SK-N-SH treated with all-trans-retinoic acid at 6 μM for 48 hours (cell line): ENCODE data around the gene RNASE8.

Source experiments
- ATAC-seq: fragments of 200-7000 bp; cut with Tn5 transposase; 3 replicates; pipeline ENCODE4 v1.9.1; 2020; ENCODE audit warnings: mild to moderate bottlenecking, moderate library complexity
- BACH2 ChIP-seq: fragments of 250-450 bp; sonication (Bioruptor Pico); IDR thresholded peaks from 2 replicates; pipeline ENCODE4 v1.9.0; 2021; ENCODE audit warnings: mild to moderate bottlenecking, borderline replicate concordance
- CSDC2 ChIP-seq: fragments of 250-450 bp; sonication (Bioruptor Pico); IDR thresholded peaks from 2 replicates; pipeline ENCODE4 v1.5.0; 2020; ENCODE audit warnings: mild to moderate bottlenecking, moderate library complexity
- ESRRG ChIP-seq: fragments of 250-450 bp; sonication (Bioruptor Pico); IDR thresholded peaks from 2 replicates; pipeline ENCODE4 v1.6.1; 2021; ENCODE audit warnings: mild to moderate bottlenecking
- GLIS3 ChIP-seq: fragments of 250-450 bp; sonication (Bioruptor Pico); IDR thresholded peaks from 2 replicates; pipeline ENCODE4 v1.5.0; 2020; ENCODE audit warnings: mild to moderate bottlenecking, moderate library complexity
- OSR1 ChIP-seq: fragments of 250-450 bp; sonication (Bioruptor Pico); IDR thresholded peaks from 2 replicates; pipeline ENCODE4 v1.8.0; 2022; ENCODE audit warnings: moderate library complexity, mild to moderate bottlenecking, inconsistent platforms
- PPARA ChIP-seq: fragments of 250-450 bp; sonication (Bioruptor Pico); IDR thresholded peaks from 2 replicates; pipeline ENCODE4 v1.5.0; 2020; ENCODE audit warnings: mild to moderate bottlenecking, borderline replicate concordance
- RARB ChIP-seq: fragments of 250-450 bp; sonication (Bioruptor Pico); IDR thresholded peaks from 2 replicates; pipeline ENCODE4 v1.8.0; 2021; ENCODE audit warnings: mild to moderate bottlenecking, moderate library complexity
- SNAI2 ChIP-seq: fragments of 250-450 bp; sonication (Bioruptor Pico); IDR thresholded peaks from 2 replicates; pipeline ENCODE4 v1.5.0; 2020; ENCODE audit warnings: mild to moderate bottlenecking, moderate library complexity
- TCF4 ChIP-seq: fragments of 250-450 bp; sonication (Bioruptor Pico); IDR thresholded peaks from 2 replicates; pipeline ENCODE4 v1.8.0; 2021; ENCODE audit warnings: mild to moderate bottlenecking, moderate library complexity, borderline replicate concordance
- TOX ChIP-seq: fragments of 250-450 bp; sonication (Bioruptor Pico); IDR thresholded peaks from 2 replicates; pipeline ENCODE4 v1.8.0; 2021; ENCODE audit warnings: mild to moderate bottlenecking, moderate library complexity, borderline replicate concordance
- ZC3H10 ChIP-seq: fragments of 250-450 bp; sonication (Bioruptor Pico); IDR thresholded peaks from 2 replicates; pipeline ENCODE4 v1.5.1; 2021; ENCODE audit warnings: mild to moderate bottlenecking, moderate library complexity
- ZFP3 ChIP-seq: fragments of 250-450 bp; sonication (Bioruptor Pico); IDR thresholded peaks from 2 replicates; pipeline ENCODE4 v1.5.0; 2020; ENCODE audit warnings: mild to moderate bottlenecking, moderate library complexity
- ZFP30 ChIP-seq: fragments of 450-650 bp; formaldehyde crosslinking; IDR thresholded peaks from 2 replicates; pipeline ENCODE4 v1.5.0; 2022; ENCODE audit warnings: mild to moderate bottlenecking, moderate library complexity
- ZNF70 ChIP-seq: fragments of 450-650 bp; formaldehyde crosslinking; IDR thresholded peaks from 2 replicates; pipeline ENCODE4 v1.5.0; 2020; ENCODE audit warnings: mild to moderate bottlenecking, moderate library complexity
- ZNF8 ChIP-seq: fragments of 450-650 bp; formaldehyde crosslinking; IDR thresholded peaks from 2 replicates; pipeline ENCODE4 v1.5.0; 2020; ENCODE audit warnings: mild to moderate bottlenecking, moderate library complexity
- TF ChIP-seq, protein P1 (sequence below): fragments of 250-450 bp; sonication (Bioruptor Pico); IDR thresholded peaks from 2 replicates; pipeline ENCODE4 v1.5.1; 2021; ENCODE audit warnings: mild to moderate bottlenecking, moderate library complexity
- TF ChIP-seq, protein P2 (sequence below): fragments of 250-450 bp; sonication (Bioruptor Pico); IDR thresholded peaks from 2 replicates; pipeline ENCODE4 v1.5.0; 2020; ENCODE audit warnings: mild to moderate bottlenecking, moderate library complexity
- TF ChIP-seq, protein P3 (sequence below): fragments of 250-450 bp; sonication (Bioruptor Pico); IDR thresholded peaks from 2 replicates; pipeline ENCODE4 v1.5.1; 2020; ENCODE audit warnings: low read depth, mild to moderate bottlenecking, moderate library complexity
- TF ChIP-seq, protein P4 (sequence below): fragments of 250-450 bp; sonication (Bioruptor Pico); IDR thresholded peaks from 2 replicates; pipeline ENCODE4 v1.8.0; 2021; ENCODE audit warnings: low read depth, mild to moderate bottlenecking, moderate library complexity, borderline replicate concordance
- TF ChIP-seq, protein P5 (sequence below): fragments of 250-450 bp; sonication (Bioruptor Pico); IDR thresholded peaks from 2 replicates; pipeline ENCODE4 v1.8.0; 2020; ENCODE audit warnings: mild to moderate bottlenecking, moderate library complexity, borderline replicate concordance

RNASE8 gene

DNA sequence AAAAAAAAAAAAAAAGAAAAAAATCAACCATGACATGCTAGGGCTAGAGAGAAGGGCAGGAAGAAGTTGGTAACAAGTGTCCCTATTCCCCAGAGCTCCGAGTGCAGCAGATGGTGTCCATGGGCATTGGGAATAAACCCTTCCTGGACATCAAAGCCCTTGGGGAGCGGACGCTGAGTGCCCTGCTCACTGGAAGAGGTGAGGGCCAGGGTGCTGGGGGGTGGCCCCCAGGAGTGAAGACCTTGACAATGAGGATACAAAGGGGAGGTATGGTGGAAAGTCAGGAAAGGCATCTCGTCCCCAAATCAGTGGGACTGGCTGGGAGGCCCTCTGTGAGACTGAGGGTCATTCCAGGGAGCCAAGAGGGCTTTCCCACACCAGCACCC, 29.3 kb downstream of the RNASE8 start:
- ATAC-seq, result no peak
- TF ChIP-seq OSR1 (CRISPR knock-in tag) (no peak), ZNF70 (CRISPR knock-in tag) (no peak), ESRRG (CRISPR knock-in tag) (no peak), RARB (CRISPR knock-in tag) (no peak), BACH2 (CRISPR knock-in tag) (no peak), ZC3H10 (no peak), CSDC2 (CRISPR knock-in tag) (no peak), TOX (CRISPR knock-in tag) (no peak), PPARA (CRISPR knock-in tag) (no peak), ZNF8 (CRISPR knock-in tag) (no peak), TCF4 (no peak), SNAI2 (CRISPR knock-in tag) (no peak), GLIS3 (CRISPR knock-in tag) (no peak), ZFP3 (CRISPR knock-in tag) (no peak), ZFP30 (CRISPR knock-in tag) (no peak)
- TF ChIP-seq, protein P1, sequence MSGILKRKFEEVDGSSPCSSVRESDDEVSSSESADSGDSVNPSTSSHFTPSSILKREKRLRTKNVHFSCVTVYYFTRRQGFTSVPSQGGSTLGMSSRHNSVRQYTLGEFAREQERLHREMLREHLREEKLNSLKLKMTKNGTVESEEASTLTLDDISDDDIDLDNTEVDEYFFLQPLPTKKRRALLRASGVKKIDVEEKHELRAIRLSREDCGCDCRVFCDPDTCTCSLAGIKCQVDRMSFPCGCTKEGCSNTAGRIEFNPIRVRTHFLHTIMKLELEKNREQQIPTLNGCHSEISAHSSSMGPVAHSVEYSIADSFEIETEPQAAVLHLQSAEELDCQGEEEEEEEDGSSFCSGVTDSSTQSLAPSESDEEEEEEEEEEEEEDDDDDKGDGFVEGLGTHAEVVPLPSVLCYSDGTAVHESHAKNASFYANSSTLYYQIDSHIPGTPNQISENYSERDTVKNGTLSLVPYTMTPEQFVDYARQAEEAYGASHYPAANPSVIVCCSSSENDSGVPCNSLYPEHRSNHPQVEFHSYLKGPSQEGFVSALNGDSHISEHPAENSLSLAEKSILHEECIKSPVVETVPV (CRISPR knock-in tag), result no peak
- TF ChIP-seq, protein P2, sequence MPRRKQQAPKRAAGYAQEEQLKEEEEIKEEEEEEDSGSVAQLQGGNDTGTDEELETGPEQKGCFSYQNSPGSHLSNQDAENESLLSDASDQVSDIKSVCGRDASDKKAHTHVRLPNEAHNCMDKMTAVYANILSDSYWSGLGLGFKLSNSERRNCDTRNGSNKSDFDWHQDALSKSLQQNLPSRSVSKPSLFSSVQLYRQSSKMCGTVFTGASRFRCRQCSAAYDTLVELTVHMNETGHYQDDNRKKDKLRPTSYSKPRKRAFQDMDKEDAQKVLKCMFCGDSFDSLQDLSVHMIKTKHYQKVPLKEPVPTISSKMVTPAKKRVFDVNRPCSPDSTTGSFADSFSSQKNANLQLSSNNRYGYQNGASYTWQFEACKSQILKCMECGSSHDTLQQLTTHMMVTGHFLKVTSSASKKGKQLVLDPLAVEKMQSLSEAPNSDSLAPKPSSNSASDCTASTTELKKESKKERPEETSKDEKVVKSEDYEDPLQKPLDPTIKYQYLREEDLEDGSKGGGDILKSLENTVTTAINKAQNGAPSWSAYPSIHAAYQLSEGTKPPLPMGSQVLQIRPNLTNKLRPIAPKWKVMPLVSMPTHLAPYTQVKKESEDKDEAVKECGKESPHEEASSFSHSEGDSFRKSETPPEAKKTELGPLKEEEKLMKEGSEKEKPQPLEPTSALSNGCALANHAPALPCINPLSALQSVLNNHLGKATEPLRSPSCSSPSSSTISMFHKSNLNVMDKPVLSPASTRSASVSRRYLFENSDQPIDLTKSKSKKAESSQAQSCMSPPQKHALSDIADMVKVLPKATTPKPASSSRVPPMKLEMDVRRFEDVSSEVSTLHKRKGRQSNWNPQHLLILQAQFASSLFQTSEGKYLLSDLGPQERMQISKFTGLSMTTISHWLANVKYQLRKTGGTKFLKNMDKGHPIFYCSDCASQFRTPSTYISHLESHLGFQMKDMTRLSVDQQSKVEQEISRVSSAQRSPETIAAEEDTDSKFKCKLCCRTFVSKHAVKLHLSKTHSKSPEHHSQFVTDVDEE (CRISPR knock-in tag), result no peak
- TF ChIP-seq, protein P3, sequence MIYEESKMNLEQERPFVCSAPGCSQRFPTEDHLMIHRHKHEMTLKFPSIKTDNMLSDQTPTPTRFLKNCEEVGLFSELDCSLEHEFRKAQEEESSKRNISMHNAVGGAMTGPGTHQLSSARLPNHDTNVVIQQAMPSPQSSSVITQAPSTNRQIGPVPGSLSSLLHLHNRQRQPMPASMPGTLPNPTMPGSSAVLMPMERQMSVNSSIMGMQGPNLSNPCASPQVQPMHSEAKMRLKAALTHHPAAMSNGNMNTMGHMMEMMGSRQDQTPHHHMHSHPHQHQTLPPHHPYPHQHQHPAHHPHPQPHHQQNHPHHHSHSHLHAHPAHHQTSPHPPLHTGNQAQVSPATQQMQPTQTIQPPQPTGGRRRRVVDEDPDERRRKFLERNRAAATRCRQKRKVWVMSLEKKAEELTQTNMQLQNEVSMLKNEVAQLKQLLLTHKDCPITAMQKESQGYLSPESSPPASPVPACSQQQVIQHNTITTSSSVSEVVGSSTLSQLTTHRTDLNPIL (CRISPR knock-in tag), result no peak
- TF ChIP-seq, protein P4, sequence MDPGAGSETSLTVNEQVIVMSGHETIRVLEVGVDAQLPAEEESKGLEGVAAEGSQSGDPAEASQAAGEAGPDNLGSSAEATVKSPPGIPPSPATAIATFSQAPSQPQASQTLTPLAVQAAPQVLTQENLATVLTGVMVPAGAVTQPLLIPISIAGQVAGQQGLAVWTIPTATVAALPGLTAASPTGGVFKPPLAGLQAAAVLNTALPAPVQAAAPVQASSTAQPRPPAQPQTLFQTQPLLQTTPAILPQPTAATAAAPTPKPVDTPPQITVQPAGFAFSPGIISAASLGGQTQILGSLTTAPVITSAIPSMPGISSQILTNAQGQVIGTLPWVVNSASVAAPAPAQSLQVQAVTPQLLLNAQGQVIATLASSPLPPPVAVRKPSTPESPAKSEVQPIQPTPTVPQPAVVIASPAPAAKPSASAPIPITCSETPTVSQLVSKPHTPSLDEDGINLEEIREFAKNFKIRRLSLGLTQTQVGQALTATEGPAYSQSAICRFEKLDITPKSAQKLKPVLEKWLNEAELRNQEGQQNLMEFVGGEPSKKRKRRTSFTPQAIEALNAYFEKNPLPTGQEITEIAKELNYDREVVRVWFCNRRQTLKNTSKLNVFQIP (CRISPR knock-in tag), result no peak
- TF ChIP-seq, protein P5, sequence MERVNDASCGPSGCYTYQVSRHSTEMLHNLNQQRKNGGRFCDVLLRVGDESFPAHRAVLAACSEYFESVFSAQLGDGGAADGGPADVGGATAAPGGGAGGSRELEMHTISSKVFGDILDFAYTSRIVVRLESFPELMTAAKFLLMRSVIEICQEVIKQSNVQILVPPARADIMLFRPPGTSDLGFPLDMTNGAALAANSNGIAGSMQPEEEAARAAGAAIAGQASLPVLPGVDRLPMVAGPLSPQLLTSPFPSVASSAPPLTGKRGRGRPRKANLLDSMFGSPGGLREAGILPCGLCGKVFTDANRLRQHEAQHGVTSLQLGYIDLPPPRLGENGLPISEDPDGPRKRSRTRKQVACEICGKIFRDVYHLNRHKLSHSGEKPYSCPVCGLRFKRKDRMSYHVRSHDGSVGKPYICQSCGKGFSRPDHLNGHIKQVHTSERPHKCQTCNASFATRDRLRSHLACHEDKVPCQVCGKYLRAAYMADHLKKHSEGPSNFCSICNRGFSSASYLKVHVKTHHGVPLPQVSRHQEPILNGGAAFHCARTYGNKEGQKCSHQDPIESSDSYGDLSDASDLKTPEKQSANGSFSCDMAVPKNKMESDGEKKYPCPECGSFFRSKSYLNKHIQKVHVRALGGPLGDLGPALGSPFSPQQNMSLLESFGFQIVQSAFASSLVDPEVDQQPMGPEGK, result no peak

DNA sequence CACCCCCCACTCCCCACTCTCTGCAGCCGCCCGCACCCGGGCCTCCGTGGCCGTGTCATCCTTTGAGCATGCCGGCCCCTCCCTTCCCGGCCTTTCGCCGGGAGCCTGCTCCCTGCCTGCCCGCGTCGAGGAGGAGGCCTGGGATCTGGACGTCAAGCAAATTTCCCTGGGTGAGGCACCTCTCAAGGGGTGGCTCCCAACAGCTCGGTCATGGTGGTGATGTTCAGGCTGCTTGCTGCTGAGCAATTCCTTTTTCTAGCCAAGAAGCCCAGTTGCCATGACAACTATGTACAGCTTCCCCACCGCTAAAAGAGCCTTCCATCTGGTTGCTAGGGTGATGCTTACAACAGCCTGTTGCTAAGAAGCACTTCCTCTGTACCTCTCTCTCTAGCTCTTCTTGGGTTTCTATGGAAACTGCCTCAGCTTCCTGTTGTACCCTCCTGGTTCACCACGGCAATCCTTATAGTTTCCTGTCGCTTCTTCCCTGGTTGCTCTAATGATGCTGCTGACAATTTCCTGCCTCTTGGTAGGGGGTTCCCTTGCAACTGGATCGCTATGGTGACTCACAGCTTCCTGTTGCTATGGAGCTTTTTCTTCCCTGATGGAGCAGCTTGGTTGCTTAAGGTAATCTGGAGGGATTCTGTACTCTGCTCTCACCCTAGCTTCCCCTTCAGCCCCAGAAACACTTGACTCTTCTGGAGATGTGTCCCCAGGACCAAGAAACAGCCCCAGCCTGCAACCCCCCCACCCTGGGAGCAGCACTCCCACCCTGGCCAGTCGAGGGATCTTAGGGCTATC, 29.9 kb downstream of the RNASE8 start:
- ATAC-seq, result peak; percentile 56
- TF ChIP-seq ZNF70 (CRISPR knock-in tag) (no peak), ZFP3 (CRISPR knock-in tag) (no peak), ZC3H10 (no peak), BACH2 (CRISPR knock-in tag) (no peak), TCF4 (no peak), GLIS3 (CRISPR knock-in tag) (no peak), SNAI2 (CRISPR knock-in tag) (no peak), OSR1 (CRISPR knock-in tag) (no peak)
- TF ChIP-seq, protein P3 (CRISPR knock-in tag), result no peak
- TF ChIP-seq, protein P5, result no peak
